HG03558 (cell line): ENCODE results near the gene SRD5A3.

Experiments
- ATAC-seq: cut with Tn5 transposase; IDR thresholded peaks from one replicate; pipeline ENCODE4 v1.9.1; 2021; ENCODE audit warnings: moderate number of reproducible peaks; ENCODE audit not compliant: unreplicated experiment; ENCODE audit errors: extremely low read depth

Gene SRD5A3

GRCh38 chr4:55345980-55346850 is at the start of gene SRD5A3:
TSS of gene SRD5A3 (plus strand) at chr4:55346242. CDS start at chr4:55346337, 95 bp downstream.
- ATAC-seq: peak; percentile 87

GRCh38 chr4:55297346-55297745 is 48.7 kb upstream of the SRD5A3 start:
- ATAC-seq: no peak

- ATAC-seq: no peak
Observed at GRCh38 chr4:55303760-55304165, 42.3 kb upstream of the SRD5A3 start.

GRCh38 chr4:55304303-55304702 is 41.7 kb upstream of the SRD5A3 start:
- no peak for ATAC-seq

- ATAC-seq: no peak
Observed at GRCh38 chr4:55308071-55308470, 38.0 kb upstream of the SRD5A3 start.

GRCh38 chr4:55311792-55312488 is 34.1 kb upstream of the SRD5A3 start:
- ATAC-seq: no peak

- ATAC-seq: no peak
Observed at GRCh38 chr4:55312489-55313101, 33.4 kb upstream of the SRD5A3 start.

GRCh38 chr4:55314141-55314820 is 31.8 kb upstream of the SRD5A3 start:
- ATAC-seq: no peak

GRCh38 chr4:55318175-55319129 is 27.6 kb upstream of the SRD5A3 start:
- ATAC-seq: no peak

- no peak for ATAC-seq
Observed at GRCh38 chr4:55321707-55322264, 24.3 kb upstream of the SRD5A3 start.

- no peak for ATAC-seq
Observed at GRCh38 chr4:55323375-55323774, 22.7 kb upstream of the SRD5A3 start.

GRCh38 chr4:55326629-55327028 is 19.4 kb upstream of the SRD5A3 start:
- ATAC-seq: no peak

- ATAC-seq: no peak
Observed at GRCh38 chr4:55329012-55329411, 17.0 kb upstream of the SRD5A3 start.

- ATAC-seq: no peak
Observed at GRCh38 chr4:55330241-55330640, 15.8 kb upstream of the SRD5A3 start.

GRCh38 chr4:55336138-55337034 is 9.7 kb upstream of the SRD5A3 start:
- ATAC-seq: no peak

GRCh38 chr4:55337944-55338343 is 8.1 kb upstream of the SRD5A3 start:
- ATAC-seq: no peak

GRCh38 chr4:55338486-55338885 is 7.6 kb upstream of the SRD5A3 start:
- ATAC-seq: no peak

GRCh38 chr4:55340266-55340665 is 5.8 kb upstream of the SRD5A3 start:
- ATAC-seq: no peak
